ENCODE measurements around the gene MAS1L. TPM values are rescaled to one million over a fixed set of nuclear protein-coding genes. Genes with fewer than 3 reads are reported as not detected.
A peak's percentile ranks its signal among the peaks of the same experiment; 100 is the strongest.
"Not testable (repeated sequence)": the region's sequence is repeated elsewhere in the genome, so short reads cannot be mapped to it uniquely, and the experiment has no call there.

Gene MAS1L
- total RNA-seq, 1 experiment from 2014 or later: not detected

GRCh38 chr6:29436730-29437129, 51.0 kb downstream of the MAS1L start:
- not testable (repeated sequence) for H3K27me3 Mint-ChIP-seq (ENCODE audit: low read depth); H3K27me3 ChIP-seq (ENCODE audit: insufficient read depth, low read length); H2AK5ac ChIP-seq (ENCODE audit: insufficient read length, low read length); H4K8ac ChIP-seq (replicated peaks; ENCODE audit: insufficient read length, low read depth, low read length); H3K14ac ChIP-seq (ENCODE audit: insufficient read depth, low read length); H3K23ac ChIP-seq (ENCODE audit: insufficient read length, low read depth, low read length); H3K4me1 Mint-ChIP-seq; H2BK15ac ChIP-seq (ENCODE audit: low read depth, low read length); H4K5ac ChIP-seq (ENCODE audit: insufficient read length, low read depth, low read length); H3K4me2 ChIP-seq (ENCODE audit: insufficient read depth, insufficient read length, low read length); H3K36me3 Mint-ChIP-seq (ENCODE audit: insufficient read depth in 1 of 3, low read depth in 3 of 3); H4K20me1 ChIP-seq (ENCODE audit: control insufficient read depth, insufficient read depth, insufficient read length); H3K4me3 Mint-ChIP-seq; H2BK20ac ChIP-seq (ENCODE audit: low read depth, low read length, poor library complexity, severe bottlenecking); H2BK120ac ChIP-seq (ENCODE audit: low read depth, low read length, poor library complexity, severe bottlenecking); H3K9me3 ChIP-seq (ENCODE audit: control insufficient read depth, low read depth, low read length); H3K56ac ChIP-seq (ENCODE audit: insufficient read length, low read depth, low read length); H3K9ac ChIP-seq (ENCODE audit: extremely low read depth, insufficient read length, low read length); H3T11ph ChIP-seq (ENCODE audit: low read length); H2AFZ ChIP-seq (ENCODE audit: low read length); H3K27ac ChIP-seq (ENCODE audit: insufficient read length, low read depth, low read length); H3K27ac Mint-ChIP-seq; H4K91ac ChIP-seq (ENCODE audit: insufficient read length, low read depth, low read length); H2BK12ac ChIP-seq (ENCODE audit: insufficient read length, low read depth, low read length); H3K23me2 ChIP-seq (ENCODE audit: insufficient read length, low read depth, low read length, poor library complexity, severe bottlenecking); H3K79me2 ChIP-seq (ENCODE audit: insufficient read depth, low read length); H3K79me1 ChIP-seq (ENCODE audit: insufficient read depth, low read depth, low read length, poor library complexity, severe bottlenecking); H3K4me1 ChIP-seq (ENCODE audit: insufficient read depth, low read length); H3K18ac ChIP-seq (ENCODE audit: insufficient read length, low read depth, low read length); H2BK5ac ChIP-seq (ENCODE audit: insufficient read length, low read length); H3K4ac ChIP-seq (ENCODE audit: low read depth, low read length); H3K9me3 Mint-ChIP-seq
- WGBS (ENCODE audit: extremely low coverage, insufficient read length, low lambda C conversion rate): no CpG with 5 or more reads among the region's 18 CpGs
- DNase-seq: peak; percentile 52
- TF ChIP-seq CTCF (conservative IDR thresholded peaks at IDR 0.05): peak; percentile 55

Other genes starting within 250 kb of the MAS1L start
- gene OR14J1, start 186.3 kb downstream of the MAS1L start, total RNA-seq (2021): not detected in 2 replicates
- gene OR5V1, start 119.1 kb downstream of the MAS1L start, total RNA-seq (2021): not detected in 2 replicates
- not detected in 2 replicates for gene OR12D3, start 112.7 kb downstream of the MAS1L start, total RNA-seq (2021)
- not detected in 2 replicates for gene OR12D2, start 92.3 kb downstream of the MAS1L start, total RNA-seq (2021)
- not detected in 2 replicates for gene OR12D1, start 73.0 kb downstream of the MAS1L start, total RNA-seq (2021)
- gene OR10C1, start 48.6 kb downstream of the MAS1L start, total RNA-seq (2021): not detected in 2 replicates
- not detected in 2 replicates for gene OR11A1, start 30.9 kb downstream of the MAS1L start, total RNA-seq (2021)
- not detected in 2 replicates for gene OR2H1, start 30.8 kb downstream of the MAS1L start, total RNA-seq (2021)
- gene UBD, start 71.8 kb upstream of the MAS1L start, total RNA-seq (2021): not detected in 2 replicates
- not detected in 2 replicates for gene OR2H2, start 97.2 kb upstream of the MAS1L start, total RNA-seq (2021)
- 132 and 146 TPM in 2 replicates for gene GABBR1, start 145.2 kb upstream of the MAS1L start, total RNA-seq (2021)
- gene MOG, start 169.1 kb upstream of the MAS1L start, total RNA-seq (2021): 0.55 and 0.83 TPM in 2 replicates
- gene ZFP57, start 193.2 kb upstream of the MAS1L start, total RNA-seq (2021): 1.4 and 1.7 TPM in 2 replicates
- gene HLA-F, start 235.5 kb upstream of the MAS1L start, total RNA-seq (2021): 7.0 and 7.4 TPM in 2 replicates